Caco-2 (cell line): ENCODE measurements around the gene XRCC4. TPM values are rescaled to one million over a fixed set of nuclear protein-coding genes. Genes with fewer than 3 reads are reported as not detected.

Experiments
- BruUV-seq: library from RNA; stranded (reverse); fragments of 400-500 nt; replicated peaks from 2 replicates; lab custom pipeline; 2021; lab: Mats Ljungman, UMichigan
- CTCF ChIA-PET: fragments of 300-600 bp; sonication (Branson Sonifier 250); formaldehyde crosslinking; loops from one replicate; lab custom pipeline; 2022; ENCODE audit warnings: antibody characterized with exemption; lab: Charles Lee
- POLR2A ChIA-PET: fragments of 300-600 bp; sonication (Branson Sonifier 250); formaldehyde crosslinking; loops from one replicate; lab custom pipeline; 2022; ENCODE audit warnings: antibody characterized with exemption; lab: Charles Lee
- DNase-seq, 2 experiments: peaks; one replicate each; pipeline versions ENCODE4 v3.0.0 to v3.0.0-alpha.2; 2020 to 2022
- H3K27me3 ChIP-seq: replicated peaks from 2 replicates; pipeline ENCODE4 v1.6.0; 2011; ENCODE audit warnings: low read length; ENCODE audit not compliant: control insufficient read depth, insufficient read depth
- H3K36me3 ChIP-seq: 2 replicates; pipeline ENCODE4 v1.5.1; 2011; ENCODE audit warnings: low read length; ENCODE audit not compliant: control insufficient read depth, insufficient read depth
- H3K4me1 ChIP-seq: fragments of 250-450 bp; sonication (Bioruptor Pico); 2 replicates; pipeline ENCODE4 v1.5.1; 2020; ENCODE audit warnings: mild to moderate bottlenecking
- H3K4me3 ChIP-seq: 2 replicates; pipeline ENCODE4 v1.5.1; 2011; ENCODE audit warnings: low read depth, mild to moderate bottlenecking, control low read depth, low read length
- H3K9me3 ChIP-seq: fragments of 250-450 bp; sonication (Bioruptor Pico); 2 replicates; pipeline ENCODE4 v1.5.1; 2020; ENCODE audit warnings: mild to moderate bottlenecking, moderate library complexity
- H3K27ac Mint-ChIP-seq: one replicate; pipeline ENCODE4 v1.8.0; 2022; ENCODE audit warnings: mixed read lengths; ENCODE audit not compliant: unreplicated experiment
- H3K27me3 Mint-ChIP-seq: one replicate; pipeline ENCODE4 v1.8.0; 2022; ENCODE audit warnings: mixed read lengths; ENCODE audit not compliant: insufficient read depth, unreplicated experiment
- H3K36me3 Mint-ChIP-seq: one replicate; pipeline ENCODE4 v1.8.0; 2022; ENCODE audit warnings: mild to moderate bottlenecking, mixed read lengths; ENCODE audit not compliant: insufficient read depth, unreplicated experiment
- H3K4me1 Mint-ChIP-seq: one replicate; pipeline ENCODE4 v1.8.0; 2022; ENCODE audit warnings: low read depth, mixed read lengths; ENCODE audit not compliant: unreplicated experiment
- H3K4me3 Mint-ChIP-seq: one replicate; pipeline ENCODE4 v1.8.0; 2022; ENCODE audit warnings: mild to moderate bottlenecking, moderate library complexity, mixed read lengths; ENCODE audit not compliant: unreplicated experiment
- H3K9me3 Mint-ChIP-seq: one replicate; pipeline ENCODE4 v1.8.0; 2022; ENCODE audit warnings: mixed read lengths; ENCODE audit not compliant: unreplicated experiment
- CTCF ChIP-seq, 2 experiments: fragments of 200-600 bp in 1 of 2; IDR thresholded peaks; 1 replicate in 1 of 2; 2 replicates in 1 of 2; pipeline versions ENCODE4 v1.5.1 to v1.8.0; 2011 to 2022; ENCODE audit warnings: antibody characterized with exemption in 1 of 2, control low read depth in 1 of 2, inconsistent platforms in 1 of 2, low read depth in 1 of 2, low read length in 1 of 2, mild to moderate bottlenecking in 1 of 2, moderate library complexity in 1 of 2; ENCODE audit not compliant: insufficient read depth in 1 of 2, severe bottlenecking in 1 of 2, unreplicated experiment in 1 of 2
- intact Hi-C: fragments of 100-400 bp; cut with micrococcal nuclease; formaldehyde crosslinking; loops from one replicate; pipeline ENCODE4 v1.10.0; 2022; ENCODE audit not compliant: unreplicated experiment
- total RNA-seq: library from RNA; stranded (reverse); gene quantifications from 2 replicates; pipeline ENCODE4 v1.2.3, GENCODE V29; 2022

XRCC4 gene
- total RNA-seq, 1 experiment from 2014 or later: 13.0 TPM

DNA sequence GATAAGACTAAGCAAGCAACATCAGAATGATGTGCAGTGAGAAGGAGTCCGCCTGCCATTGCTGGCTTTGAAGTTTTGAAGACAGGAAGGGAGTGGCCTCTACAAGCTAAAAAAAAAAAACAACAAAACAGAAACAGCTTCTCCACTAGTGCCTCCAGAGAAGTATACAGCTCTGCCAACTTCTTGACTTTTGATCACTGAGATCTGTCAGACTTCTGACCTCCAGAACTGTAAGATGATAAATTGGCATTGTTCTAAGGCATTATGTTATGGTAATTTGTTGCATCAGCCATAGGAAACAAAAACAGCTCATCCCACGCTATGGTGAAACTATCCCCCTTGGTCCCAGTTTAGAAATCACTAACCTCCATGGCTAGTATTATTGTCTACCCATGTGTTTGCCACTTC is 263.2 kb downstream of the XRCC4 start:
- H3K4me3 Mint-ChIP-seq: no peak overlapping the region
- no peak for TF ChIP-seq CTCF (IDR thresholded peaks at IDR 0.05; ENCODE audit: insufficient read depth in 1 of 2, low read depth in 1 of 2, low read length in 1 of 2, severe bottlenecking in 1 of 2, unreplicated experiment in 1 of 2)
- no peaks in the 10 kb centered on the region for H3K36me3 Mint-ChIP-seq
- no peaks in the 10 kb centered on the region for H3K9me3 ChIP-seq
- CTCF ChIA-PET: no interaction called here
- H3K27me3 ChIP-seq: no peaks in the 10 kb centered on the region
- H3K9me3 Mint-ChIP-seq: no peaks in the 10 kb centered on the region
- no peaks in the 10 kb centered on the region for H3K4me1 Mint-ChIP-seq
- H3K4me1 ChIP-seq: no peaks in the 10 kb centered on the region
- POLR2A ChIA-PET: no interaction called here
- no peaks in the 10 kb centered on the region for H3K36me3 ChIP-seq
- BruUV-seq: no TSS peak
- intact Hi-C loops: no loop called here
- DNase-seq: no peak
- no peak overlapping the region for H3K27ac Mint-ChIP-seq
- no peak overlapping the region for H3K4me3 ChIP-seq
- no peaks in the 10 kb centered on the region for H3K27me3 Mint-ChIP-seq

DNA sequence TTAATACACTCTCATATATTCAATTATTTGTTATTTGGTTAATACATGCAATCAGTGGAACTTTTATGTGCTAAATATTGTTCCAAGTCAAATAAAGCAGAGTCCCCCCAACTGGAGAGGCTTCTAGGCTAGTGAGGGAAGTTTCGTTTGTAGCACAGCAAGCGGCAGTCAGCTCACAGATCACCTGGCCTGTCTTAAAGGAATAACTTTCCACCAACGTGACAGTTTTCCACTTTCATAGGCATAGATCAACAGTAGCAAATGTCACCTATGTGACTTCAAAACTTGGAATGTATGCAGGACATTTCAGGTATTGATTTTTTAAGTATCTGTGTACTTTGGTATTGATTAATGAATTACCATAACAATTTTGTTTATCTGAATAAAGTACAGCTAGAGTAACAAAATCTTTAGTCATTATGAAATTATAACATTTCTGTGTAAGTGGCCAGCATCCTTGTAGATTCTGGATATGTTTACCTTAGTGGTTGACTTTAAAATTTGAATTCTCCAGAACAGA is 264.5 kb downstream of the XRCC4 start:
- BruUV-seq: no TSS peak
- Mint-ChIP-seq H3K36me3 (no peaks in the 10 kb centered on the region), H3K9me3 (no peaks in the 10 kb centered on the region), H3K4me3 (no peak overlapping the region), H3K4me1 (no peaks in the 10 kb centered on the region), H3K27ac (no peak overlapping the region), H3K27me3 (no peaks in the 10 kb centered on the region)
- Histone ChIP-seq H3K27me3 (no peaks in the 10 kb centered on the region), H3K4me1 (no peaks in the 10 kb centered on the region), H3K9me3 (peaks cover 7% of the 10 kb centered on the region), H3K4me3 (no peak overlapping the region), H3K36me3 (no peaks in the 10 kb centered on the region)
- TF ChIP-seq CTCF (IDR thresholded peaks at IDR 0.05; ENCODE audit: insufficient read depth in 1 of 2, low read depth in 1 of 2, low read length in 1 of 2, severe bottlenecking in 1 of 2, unreplicated experiment in 1 of 2): no peak
- intact Hi-C loops: no loop called here
- POLR2A ChIA-PET: no interaction called here
- CTCF ChIA-PET: no interaction called here
- no peak for DNase-seq

- no TSS peak for BruUV-seq
- POLR2A ChIA-PET: no interaction called here
- no peak for DNase-seq
- H3K27ac Mint-ChIP-seq: no peak overlapping the region
- H3K9me3 ChIP-seq: peaks cover 7% of the 10 kb centered on the region
- H3K4me3 ChIP-seq: no peak overlapping the region
- H3K27me3 ChIP-seq: no peaks in the 10 kb centered on the region
- no peak for TF ChIP-seq CTCF (IDR thresholded peaks at IDR 0.05; ENCODE audit: insufficient read depth in 1 of 2, low read depth in 1 of 2, low read length in 1 of 2, severe bottlenecking in 1 of 2, unreplicated experiment in 1 of 2)
- no peaks in the 10 kb centered on the region for H3K36me3 ChIP-seq
- CTCF ChIA-PET: no interaction called here
- no peak overlapping the region for H3K4me3 Mint-ChIP-seq
- H3K9me3 Mint-ChIP-seq: no peaks in the 10 kb centered on the region
- H3K4me1 ChIP-seq: no peaks in the 10 kb centered on the region
- intact Hi-C loops: no loop called here
- no peaks in the 10 kb centered on the region for H3K4me1 Mint-ChIP-seq
- H3K27me3 Mint-ChIP-seq: no peaks in the 10 kb centered on the region
- H3K36me3 Mint-ChIP-seq: no peaks in the 10 kb centered on the region
Observed at GRCh38 chr5:83342465-83342864, 265.1 kb downstream of the XRCC4 start.
